ENCODE results near the gene GNAO1. TPM values are rescaled to one million over a fixed set of nuclear protein-coding genes. Genes with fewer than 3 reads are reported as not detected.

Gene GNAO1
- polyA plus RNA-seq, 1 donor (not counting 4 experiments of a cell fraction or from before 2014, with no cell fraction given) = 0.13 TPM

DNA sequence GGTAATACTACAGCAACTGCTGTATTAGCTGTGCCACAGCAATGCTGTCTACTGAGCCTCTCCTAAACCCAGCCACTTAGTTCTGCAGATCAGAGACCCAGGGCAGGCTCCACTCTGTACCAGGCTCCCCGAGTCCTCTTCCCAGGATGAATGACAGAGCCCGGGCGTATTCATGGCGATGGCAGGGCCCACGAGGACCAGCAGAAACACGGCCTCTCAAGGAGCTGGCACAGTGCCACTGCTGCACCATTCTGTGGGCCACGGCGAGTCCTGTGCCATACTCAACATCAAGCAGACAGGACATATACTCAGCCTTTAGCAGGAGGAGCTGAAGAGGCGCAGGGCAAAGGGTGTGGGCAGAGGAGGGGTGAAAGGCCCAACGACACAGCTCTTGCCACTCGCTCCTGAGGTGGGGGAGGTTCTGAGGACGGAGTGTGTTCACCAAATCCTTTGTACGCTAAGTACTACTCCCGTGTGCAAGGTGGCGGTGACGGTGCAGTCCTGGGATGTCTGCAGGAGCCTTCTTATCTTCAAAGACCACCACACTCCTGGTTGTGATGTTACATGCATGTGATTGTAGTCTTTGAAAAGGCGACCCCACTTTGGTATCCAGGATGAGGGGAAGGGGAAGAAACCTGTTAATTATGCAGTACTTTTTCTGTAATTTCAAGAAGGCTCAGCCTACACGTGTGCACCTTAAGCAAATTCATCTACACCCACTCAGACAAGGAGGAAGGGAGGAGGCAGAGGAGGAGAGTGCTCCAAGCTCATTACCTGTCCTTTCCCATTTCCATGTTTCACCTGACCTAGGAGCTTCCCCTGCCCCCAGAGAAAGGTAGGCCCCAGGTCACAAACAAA, 136.0 kb downstream of the GNAO1 start:
- Histone ChIP-seq H3K27ac (ENCODE audit: control insufficient read depth, insufficient read depth, low read length) (no peak overlapping the region), H2AFZ (ENCODE audit: control insufficient read depth, low read length) (no peak overlapping the region), H3K4me3 (ENCODE audit: control insufficient read depth in 2 of 3, extremely low read depth in 1 of 3, insufficient read depth in 2 of 3, low read depth in 1 of 3, low read length in 3 of 3) (no peak overlapping the region), H3K9me3 (ENCODE audit: control insufficient read depth, low read depth, low read length) (no peaks in the 10 kb centered on the region), H3K9me1 (ENCODE audit: control insufficient read depth, extremely low read depth, insufficient read depth, low read length) (no peaks in the 10 kb centered on the region), H3K4me2 (ENCODE audit: control insufficient read depth, extremely low read depth, insufficient read depth, low read depth, low read length) (no peak overlapping the region), H3K27me3 (ENCODE audit: control insufficient read depth, extremely low read depth, insufficient read depth, low read length) (no peaks in the 10 kb centered on the region), H3K79me2 (ENCODE audit: control insufficient read depth, insufficient read depth, low read length) (no peaks in the 10 kb centered on the region), H4K20me1 (ENCODE audit: control insufficient read depth, extremely low read depth, insufficient read depth, low read length) (no peaks in the 10 kb centered on the region), H3K9ac (ENCODE audit: control insufficient read depth, extremely low read depth, insufficient read depth, low read length) (no peak overlapping the region), H3K4me1 (ENCODE audit: control insufficient read depth, extremely low read depth, insufficient read depth, low read length) (peaks cover 29% of the 10 kb centered on the region), H3K36me3 (ENCODE audit: control insufficient read depth in 2 of 2, extremely low read depth in 1 of 2, insufficient read depth in 2 of 2, low read length in 2 of 2) (no peaks in the 10 kb centered on the region)
- DNase-seq (ENCODE audit: low read depth, low spot score) = no peak
- TF ChIP-seq EZH2 (IDR thresholded peaks at IDR 0.05; ENCODE audit: low read length) = no peak
- TF ChIP-seq, protein P1, sequence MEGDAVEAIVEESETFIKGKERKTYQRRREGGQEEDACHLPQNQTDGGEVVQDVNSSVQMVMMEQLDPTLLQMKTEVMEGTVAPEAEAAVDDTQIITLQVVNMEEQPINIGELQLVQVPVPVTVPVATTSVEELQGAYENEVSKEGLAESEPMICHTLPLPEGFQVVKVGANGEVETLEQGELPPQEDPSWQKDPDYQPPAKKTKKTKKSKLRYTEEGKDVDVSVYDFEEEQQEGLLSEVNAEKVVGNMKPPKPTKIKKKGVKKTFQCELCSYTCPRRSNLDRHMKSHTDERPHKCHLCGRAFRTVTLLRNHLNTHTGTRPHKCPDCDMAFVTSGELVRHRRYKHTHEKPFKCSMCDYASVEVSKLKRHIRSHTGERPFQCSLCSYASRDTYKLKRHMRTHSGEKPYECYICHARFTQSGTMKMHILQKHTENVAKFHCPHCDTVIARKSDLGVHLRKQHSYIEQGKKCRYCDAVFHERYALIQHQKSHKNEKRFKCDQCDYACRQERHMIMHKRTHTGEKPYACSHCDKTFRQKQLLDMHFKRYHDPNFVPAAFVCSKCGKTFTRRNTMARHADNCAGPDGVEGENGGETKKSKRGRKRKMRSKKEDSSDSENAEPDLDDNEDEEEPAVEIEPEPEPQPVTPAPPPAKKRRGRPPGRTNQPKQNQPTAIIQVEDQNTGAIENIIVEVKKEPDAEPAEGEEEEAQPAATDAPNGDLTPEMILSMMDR (optimal IDR thresholded peaks at IDR 0.05 in 1 of 3, IDR thresholded peaks at IDR 0.05 in 1 of 3, conservative IDR thresholded peaks at IDR 0.05 in 1 of 3; ENCODE audit: extremely low read depth in 1 of 3, insufficient read depth in 2 of 3, low read length in 3 of 3) = no peak
- FAIRE-seq = no peak
- dilution Hi-C loops (cut with MboI; ENCODE audit: extremely low pct_ligation_motif_present, low sequenced_read_pairs) = no loop called here

DNA sequence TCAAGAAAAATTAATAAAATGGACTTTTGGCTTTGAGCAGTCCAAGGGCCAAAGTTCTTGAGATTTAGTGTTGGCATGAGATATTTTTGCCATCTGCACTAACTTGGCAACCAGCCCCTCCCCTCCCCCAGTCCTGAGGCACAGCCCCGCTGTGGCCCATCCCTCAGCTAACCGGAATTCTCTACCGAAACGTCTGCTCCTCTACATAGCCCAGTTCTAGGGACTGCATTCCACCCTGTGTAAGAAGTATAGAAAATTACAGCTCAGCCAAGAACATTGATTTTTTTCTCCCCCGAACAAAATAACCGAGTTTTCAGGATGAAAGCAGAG, 136.6 kb downstream of the GNAO1 start:
- no peak for DNase-seq (ENCODE audit: low read depth, low spot score)
- Histone ChIP-seq H3K9ac (ENCODE audit: control insufficient read depth, extremely low read depth, insufficient read depth, low read length) (no peak overlapping the region), H3K4me2 (ENCODE audit: control insufficient read depth, extremely low read depth, insufficient read depth, low read depth, low read length) (no peak overlapping the region), H3K4me1 (ENCODE audit: control insufficient read depth, extremely low read depth, insufficient read depth, low read length) (peaks cover 29% of the 10 kb centered on the region), H3K27me3 (ENCODE audit: control insufficient read depth, extremely low read depth, insufficient read depth, low read length) (no peaks in the 10 kb centered on the region), H3K9me3 (ENCODE audit: control insufficient read depth, low read depth, low read length) (no peaks in the 10 kb centered on the region), H3K27ac (ENCODE audit: control insufficient read depth, insufficient read depth, low read length) (no peak overlapping the region), H3K79me2 (ENCODE audit: control insufficient read depth, insufficient read depth, low read length) (no peaks in the 10 kb centered on the region), H3K4me3 (ENCODE audit: control insufficient read depth in 2 of 3, extremely low read depth in 1 of 3, insufficient read depth in 2 of 3, low read depth in 1 of 3, low read length in 3 of 3) (no peak overlapping the region), H3K9me1 (ENCODE audit: control insufficient read depth, extremely low read depth, insufficient read depth, low read length) (no peaks in the 10 kb centered on the region), H4K20me1 (ENCODE audit: control insufficient read depth, extremely low read depth, insufficient read depth, low read length) (no peaks in the 10 kb centered on the region), H3K36me3 (ENCODE audit: control insufficient read depth in 2 of 2, extremely low read depth in 1 of 2, insufficient read depth in 2 of 2, low read length in 2 of 2) (no peaks in the 10 kb centered on the region), H2AFZ (ENCODE audit: control insufficient read depth, low read length) (no peak overlapping the region)
- dilution Hi-C loops (cut with MboI; ENCODE audit: extremely low pct_ligation_motif_present, low sequenced_read_pairs) = no loop called here
- TF ChIP-seq, protein P1 (optimal IDR thresholded peaks at IDR 0.05 in 1 of 3, IDR thresholded peaks at IDR 0.05 in 1 of 3, conservative IDR thresholded peaks at IDR 0.05 in 1 of 3; ENCODE audit: extremely low read depth in 1 of 3, insufficient read depth in 2 of 3, low read length in 3 of 3) = no peak
- TF ChIP-seq EZH2 (IDR thresholded peaks at IDR 0.05; ENCODE audit: low read length) = no peak
- FAIRE-seq = no peak

Data from keratinocyte (primary cell).